LHCN-M2 (cell line): ENCODE data around the gene UTRN. TPM values are rescaled to one million over a fixed set of nuclear protein-coding genes. Genes with fewer than 3 reads are reported as not detected.

ENCODE experiments used
- total RNA-seq: library from RNA; depleted of rRNA; stranded (reverse); fragments of >200 nt; gene quantifications from 2 replicates; pipeline ENCODE4 v1.2.3, GENCODE V29; 2014; rRNA removed

UTRN gene
- total RNA-seq, 1 experiment from 2014 or later, result 92.4 TPM

Other genes with a start within 250 kb of the UTRN start
- gene SF3B5, start 189.8 kb upstream of the UTRN start, total RNA-seq, result 167 and 186 TPM in 2 replicates
- gene STX11, start 134.8 kb upstream of the UTRN start, total RNA-seq, result 4.8 and 7.4 TPM in 2 replicates